ENCODE data around the gene OR5B21.

DNA sequence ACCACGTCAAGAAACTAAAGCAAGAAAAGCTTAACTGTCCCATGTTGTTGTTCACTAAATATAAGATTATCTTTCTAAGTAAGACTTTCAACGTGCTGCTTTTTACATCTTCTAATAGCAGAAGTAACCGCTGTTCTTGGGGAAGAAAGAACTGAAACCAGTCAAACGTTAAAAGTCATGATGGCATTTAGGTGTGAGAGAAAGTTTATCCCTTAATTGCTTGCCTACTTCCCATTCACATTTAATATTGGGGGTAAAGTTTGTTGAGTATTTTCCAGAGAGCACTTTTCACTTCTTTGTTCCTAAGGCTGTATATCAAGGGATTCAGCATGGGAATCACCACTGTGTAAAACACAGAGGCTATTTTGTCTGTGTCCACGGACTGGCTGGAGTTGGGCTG is 970 bp downstream of the OR5B21 start:
- TF ChIP-seq CTCF (IDR thresholded peaks at IDR 0.05) (no peak), POLR2AphosphoS5 (IDR thresholded peaks at IDR 0.05; ENCODE audit: low read depth, low read length) (no peak), TCF12 (IDR thresholded peaks at IDR 0.05) (no peak), EP300 (IDR thresholded peaks at IDR 0.05; ENCODE audit: borderline replicate concordance in 1 of 2, low read depth in 1 of 2, low read length in 1 of 2) (no peak), EZH2phosphoT487 (IDR thresholded peaks at IDR 0.05; ENCODE audit: borderline replicate concordance, low read depth) (no peak), MEF2A (IDR thresholded peaks at IDR 0.05; ENCODE audit: borderline replicate concordance, low read depth) (no peak), ELF1 (IDR thresholded peaks at IDR 0.05) (no peak), TAF1 (IDR thresholded peaks at IDR 0.05; ENCODE audit: borderline replicate concordance, low read depth, low read length) (no peak), RCOR1 (IDR thresholded peaks at IDR 0.05; ENCODE audit: low read length) (no peak), MXI1 (IDR thresholded peaks at IDR 0.05; ENCODE audit: low read depth, low read length) (no peak), GABPA (IDR thresholded peaks at IDR 0.05; ENCODE audit: low read depth) (no peak), RAD21 (IDR thresholded peaks at IDR 0.05; ENCODE audit: low read length) (no peak), TEAD4 (IDR thresholded peaks at IDR 0.05; ENCODE audit: borderline replicate concordance, insufficient read depth) (no peak), FOSL2 (IDR thresholded peaks at IDR 0.05; ENCODE audit: borderline replicate concordance, low read depth) (no peak)
